HEK293T (cell line): ENCODE measurements around the gene FADS3.
"Not testable (repeated sequence)": the region's sequence is repeated elsewhere in the genome, so short reads cannot be mapped to it uniquely, and the experiment has no call there.

ENCODE experiments used
- CTCF ChIA-PET: fragments of 350-600 bp; formaldehyde crosslinking; extraction: SDS; loops from one replicate; lab custom pipeline; 2021; ENCODE audit warnings: antibody characterized with exemption, inconsistent platforms; lab: Yijun Ruan, JAX
- POLR2A ChIA-PET: fragments of 350-600 bp; formaldehyde crosslinking; extraction: SDS; loops from one replicate; lab custom pipeline; 2020; ENCODE audit warnings: antibody characterized with exemption, inconsistent platforms; lab: Yijun Ruan, JAX
- DNase-seq: peaks from one replicate; pipeline ENCODE4 v3.0.0; 2012; ENCODE audit warnings: mixed read lengths; ENCODE audit errors: extremely low spot score
- ARNT ChIP-seq: fragments of 450-650 bp; IDR thresholded peaks from 2 replicates; pipeline ENCODE4 v1.6.1; 2017; ENCODE audit warnings: mild to moderate bottlenecking
- BHLHE40 ChIP-seq: fragments of 450-650 bp; IDR thresholded peaks from 2 replicates; pipeline ENCODE4 v1.6.1; 2016; ENCODE audit warnings: mild to moderate bottlenecking, moderate library complexity, borderline replicate concordance
- CTBP1 ChIP-seq: fragments of 450-650 bp; IDR thresholded peaks from 2 replicates; pipeline ENCODE4 v1.6.1; 2016; ENCODE audit warnings: borderline replicate concordance
- ELF4 ChIP-seq: fragments of 450-650 bp; IDR thresholded peaks from 2 replicates; pipeline ENCODE4 v1.6.1; 2017; ENCODE audit warnings: antibody characterized with exemption
- FOXA1 ChIP-seq: fragments of 450-650 bp; IDR thresholded peaks from 2 replicates; pipeline ENCODE4 v1.6.1; 2016; ENCODE audit warnings: mild to moderate bottlenecking
- FOXK2 ChIP-seq: fragments of 450-650 bp; IDR thresholded peaks from 2 replicates; pipeline ENCODE4 v1.6.1; 2016; ENCODE audit warnings: mild to moderate bottlenecking
- FOXM1 ChIP-seq: fragments of 450-650 bp; IDR thresholded peaks from 2 replicates; pipeline ENCODE4 v1.6.1; 2017; ENCODE audit warnings: mild to moderate bottlenecking, borderline replicate concordance
- HDGF ChIP-seq: fragments of 450-650 bp; IDR thresholded peaks from 2 replicates; pipeline ENCODE4 v1.6.1; 2017; ENCODE audit warnings: antibody characterized with exemption, borderline replicate concordance
- L3MBTL2 ChIP-seq: fragments of 450-650 bp; conservative IDR thresholded peaks from 2 replicates; pipeline ENCODE4 v1.6.1; 2016; ENCODE audit warnings: mild to moderate bottlenecking
- LEF1 ChIP-seq: fragments of 450-650 bp; IDR thresholded peaks from 2 replicates; pipeline ENCODE4 v1.6.1; 2017; ENCODE audit warnings: mild to moderate bottlenecking, borderline replicate concordance
- NFRKB ChIP-seq: fragments of 450-650 bp; IDR thresholded peaks from 2 replicates; pipeline ENCODE4 v1.6.1; 2016; ENCODE audit warnings: mild to moderate bottlenecking, moderate library complexity
- PKNOX1 ChIP-seq: fragments of 450-650 bp; IDR thresholded peaks from 2 replicates; pipeline ENCODE4 v1.6.1; 2016
- SP1 ChIP-seq: fragments of 450-650 bp; IDR thresholded peaks from 2 replicates; pipeline ENCODE4 v1.6.1; 2017
- SUZ12 ChIP-seq: fragments of 450-650 bp; IDR thresholded peaks from 2 replicates; pipeline ENCODE4 v1.6.1; 2016; ENCODE audit warnings: mild to moderate bottlenecking
- TARDBP ChIP-seq: fragments of 450-650 bp; IDR thresholded peaks from 2 replicates; pipeline ENCODE4 v1.6.1; 2016
- ZNF384 ChIP-seq: fragments of 450-650 bp; IDR thresholded peaks from 2 replicates; pipeline ENCODE4 v1.6.1; 2016

FADS3 gene

GRCh38 chr11:61883947-61884346, 7.4 kb downstream of the FADS3 start:
- DNase-seq = no peak
- POLR2A ChIA-PET = no interaction called here
- CTCF ChIA-PET = interaction anchor here (1.1 kb wide), 1 partner anchor 9 kb away, joined by 3 read pairs; no protein-coding TSS in a partner anchor

GRCh38 chr11:61883327-61883726, 8.0 kb downstream of the FADS3 start:
- TF ChIP-seq L3MBTL2 = no peak
- no peak for TF ChIP-seq FOXA1
- TF ChIP-seq PKNOX1 = no peak
- TF ChIP-seq TARDBP = no peak
- TF ChIP-seq ARNT = no peak
- no peak for TF ChIP-seq ELF4
- no peak for TF ChIP-seq FOXK2
- no peak for TF ChIP-seq HDGF
- TF ChIP-seq ZNF384 = no peak
- no peak for TF ChIP-seq SUZ12
- ChIA-PET POLR2A (no interaction called here), CTCF (no interaction called here)
- no peak for DNase-seq

More at GRCh38 chr11:61883947-61884346, 7.4 kb downstream of the FADS3 start:
- TF ChIP-seq L3MBTL2 (no peak), FOXK2 (no peak), LEF1 (no peak), SP1 (no peak), FOXA1 (no peak), SUZ12 (no peak), ARNT (no peak), PKNOX1 (no peak), NFRKB (no peak), ZNF384 (no peak), CTBP1 (no peak), ELF4 (no peak), HDGF (no peak), TARDBP (no peak), FOXM1 (no peak), BHLHE40 (no peak)

GRCh38 chr11:61882879-61883278, 8.5 kb downstream of the FADS3 start:
- TF ChIP-seq FOXM1 (no peak), TARDBP (no peak), ZNF384 (no peak), BHLHE40 (no peak), FOXA1 (no peak), HDGF (no peak), LEF1 (no peak), SUZ12 (no peak)
- ChIA-PET CTCF (no interaction called here), POLR2A (interaction anchor here (1.1 kb wide), 1 partner anchor 241 kb away, joined by 3 read pairs; the partner anchor contains the start of gene INCENP)
- DNase-seq = no peak

GRCh38 chr11:61882267-61882666, 9.1 kb downstream of the FADS3 start:
- POLR2A ChIA-PET = interaction anchor here (0.8 to 1.1 kb wide), 2 partner anchors 85 to 241 kb away, joined by 3 read pairs; partner anchors contain the start of genes FTH1 and INCENP
- DNase-seq = not testable (repeated sequence)
- CTCF ChIA-PET = interaction anchor here (0.8 to 1.1 kb wide), 2 partner anchors 11 to 85 kb away, joined by 3 to 4 read pairs; no protein-coding TSS in a partner anchor

- ChIA-PET POLR2A (interaction anchor here (0.8 to 1.0 kb wide), 3 partner anchors 86 to 174 kb away, joined by 3 to 5 read pairs (median 3); partner anchors contain the start of genes FEN1, FTH1 and TMEM258), CTCF (interaction anchor here (1.0 to 1.2 kb wide), 3 partner anchors 8 to 18 kb away, joined by 3 to 4 read pairs (median 3); no protein-coding TSS in a partner anchor)
- no peak for DNase-seq
- no peak for TF ChIP-seq SP1
- no peak for TF ChIP-seq SUZ12
- no peak for TF ChIP-seq HDGF
- TF ChIP-seq FOXA1 = no peak
- no peak for TF ChIP-seq NFRKB
- TF ChIP-seq PKNOX1 = no peak
- no peak for TF ChIP-seq FOXM1
- TF ChIP-seq ELF4 = no peak
- TF ChIP-seq ARNT = no peak
- no peak for TF ChIP-seq FOXK2
- TF ChIP-seq L3MBTL2 = no peak
- no peak for TF ChIP-seq TARDBP
- TF ChIP-seq LEF1 = no peak
- no peak for TF ChIP-seq BHLHE40
These were observed 9.9 kb downstream of the FADS3 start for GRCh38 chr11:61881397-61881796.

GRCh38 chr11:61880454-61880853, 10.9 kb downstream of the FADS3 start:
- CTCF ChIA-PET = interaction anchor here (0.7 to 1.4 kb wide), 3 partner anchors 19 to 663 kb away, joined by 3 to 5 read pairs (median 5); no protein-coding TSS in a partner anchor
- no peak for TF ChIP-seq ZNF384
- DNase-seq = no peak
- POLR2A ChIA-PET = interaction anchor here (1.0 kb wide), 1 partner anchor 88 kb away, joined by 5 read pairs; the partner anchor contains the start of genes FEN1 and TMEM258

- no peak for TF ChIP-seq CTBP1
- no peak for TF ChIP-seq L3MBTL2
- TF ChIP-seq FOXM1 = no peak
- TF ChIP-seq BHLHE40 = no peak
- TF ChIP-seq FOXA1 = no peak
- POLR2A ChIA-PET = no interaction called here
- DNase-seq = no peak
- CTCF ChIA-PET = interaction anchor here (1.4 kb wide), 1 partner anchor 202 kb away, joined by 5 read pairs; no protein-coding TSS in a partner anchor
These were observed 11.3 kb downstream of the FADS3 start for GRCh38 chr11:61880031-61880430.
